Keratinocyte (primary cell): ENCODE measurements around the gene JPH2.

Experiments
- CTCF ChIP-seq, 3 experiments: IDR thresholded peaks in 1 of 3; conservative IDR thresholded peaks in 1 of 3; optimal IDR thresholded peaks in 1 of 3; 2 replicates in 2 of 3; 3 replicates in 1 of 3; pipeline versions ENCODE3 to v1.5.1; 2011; ENCODE audit warnings: low read length in 3 of 3, mild to moderate bottlenecking in 3 of 3, moderate library complexity in 2 of 3, control low read depth in 1 of 3, inconsistent platforms in 1 of 3; ENCODE audit not compliant: insufficient read depth in 2 of 3; ENCODE audit errors: extremely low read depth in 1 of 3
- EZH2 ChIP-seq: IDR thresholded peaks from one replicate; pipeline ENCODE4 v1.6.1; 2012; ENCODE audit warnings: inconsistent platforms, mild to moderate bottlenecking, low read length, moderate library complexity

- TF ChIP-seq CTCF (optimal IDR thresholded peaks at IDR 0.05 in 1 of 3, IDR thresholded peaks at IDR 0.05 in 1 of 3, conservative IDR thresholded peaks at IDR 0.05 in 1 of 3; ENCODE audit: extremely low read depth in 1 of 3, insufficient read depth in 2 of 3, low read length in 3 of 3) (no peak), EZH2 (no peak)
These were observed 88.7 kb downstream of the JPH2 start for GRCh38 chr20:44098256-44098630.
